Measurements from ENCODE around the gene SLC15A1.

The SLC15A1 gene

DNA sequence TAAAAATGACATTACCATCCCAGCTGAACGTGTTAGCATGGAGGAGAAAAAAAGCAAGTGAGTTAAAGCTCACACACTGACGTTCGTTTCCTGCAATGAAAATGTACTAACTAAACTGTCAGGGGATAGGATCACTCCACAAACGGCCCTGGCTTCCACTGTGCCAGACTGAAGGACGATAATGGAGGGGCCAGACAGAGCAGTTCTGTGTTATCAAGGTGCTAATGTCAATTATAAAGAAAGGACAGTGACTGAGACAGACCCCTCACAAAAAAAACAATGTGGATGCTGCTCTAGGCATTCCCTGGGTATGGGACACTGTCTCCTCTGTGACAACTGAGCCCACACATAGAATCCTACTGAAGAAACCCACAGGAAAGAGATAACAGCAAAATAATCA lies 43.7 kb upstream of the SLC15A1 start:
- H3K79me2 ChIP-seq (ENCODE audit: insufficient read depth, low read length), result no peaks in the 10 kb centered on the region
- no peaks in the 10 kb centered on the region for H3K27me3 ChIP-seq (ENCODE audit: low read length)
- H3K9me3 ChIP-seq (ENCODE audit: insufficient read depth, low read length), result no peaks in the 10 kb centered on the region
- no peak overlapping the region for H3K4me2 ChIP-seq (ENCODE audit: low read depth, low read length, poor library complexity, severe bottlenecking)
- H3F3A ChIP-seq (ENCODE audit: insufficient read depth), result no peaks in the 10 kb centered on the region
- H3K27ac ChIP-seq (ENCODE audit: low read depth, low read length), result no peak overlapping the region
- H3K9ac ChIP-seq (ENCODE audit: low read length), result no peak overlapping the region
- TF ChIP-seq EZH2phosphoT487 (conservative IDR thresholded peaks at IDR 0.05; ENCODE audit: low read length), result no peak
- TF ChIP-seq, protein P1, sequence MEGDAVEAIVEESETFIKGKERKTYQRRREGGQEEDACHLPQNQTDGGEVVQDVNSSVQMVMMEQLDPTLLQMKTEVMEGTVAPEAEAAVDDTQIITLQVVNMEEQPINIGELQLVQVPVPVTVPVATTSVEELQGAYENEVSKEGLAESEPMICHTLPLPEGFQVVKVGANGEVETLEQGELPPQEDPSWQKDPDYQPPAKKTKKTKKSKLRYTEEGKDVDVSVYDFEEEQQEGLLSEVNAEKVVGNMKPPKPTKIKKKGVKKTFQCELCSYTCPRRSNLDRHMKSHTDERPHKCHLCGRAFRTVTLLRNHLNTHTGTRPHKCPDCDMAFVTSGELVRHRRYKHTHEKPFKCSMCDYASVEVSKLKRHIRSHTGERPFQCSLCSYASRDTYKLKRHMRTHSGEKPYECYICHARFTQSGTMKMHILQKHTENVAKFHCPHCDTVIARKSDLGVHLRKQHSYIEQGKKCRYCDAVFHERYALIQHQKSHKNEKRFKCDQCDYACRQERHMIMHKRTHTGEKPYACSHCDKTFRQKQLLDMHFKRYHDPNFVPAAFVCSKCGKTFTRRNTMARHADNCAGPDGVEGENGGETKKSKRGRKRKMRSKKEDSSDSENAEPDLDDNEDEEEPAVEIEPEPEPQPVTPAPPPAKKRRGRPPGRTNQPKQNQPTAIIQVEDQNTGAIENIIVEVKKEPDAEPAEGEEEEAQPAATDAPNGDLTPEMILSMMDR (IDR thresholded peaks at IDR 0.05; ENCODE audit: insufficient read depth, low read length, poor library complexity, severe bottlenecking), result no peak
- H2AFZ ChIP-seq (ENCODE audit: low read depth, low read length, severe bottlenecking), result no peak overlapping the region
- no peaks in the 10 kb centered on the region for H3K36me3 ChIP-seq (ENCODE audit: low read length)
- H4K20me1 ChIP-seq (ENCODE audit: low read depth, low read length), result no peaks in the 10 kb centered on the region
- H3K4me3 ChIP-seq (ENCODE audit: insufficient read depth, low read length, poor library complexity, severe bottlenecking), result no peak overlapping the region
- no peaks in the 10 kb centered on the region for H3K9me2 ChIP-seq (replicated peaks; ENCODE audit: insufficient read depth, low read length)

DNA sequence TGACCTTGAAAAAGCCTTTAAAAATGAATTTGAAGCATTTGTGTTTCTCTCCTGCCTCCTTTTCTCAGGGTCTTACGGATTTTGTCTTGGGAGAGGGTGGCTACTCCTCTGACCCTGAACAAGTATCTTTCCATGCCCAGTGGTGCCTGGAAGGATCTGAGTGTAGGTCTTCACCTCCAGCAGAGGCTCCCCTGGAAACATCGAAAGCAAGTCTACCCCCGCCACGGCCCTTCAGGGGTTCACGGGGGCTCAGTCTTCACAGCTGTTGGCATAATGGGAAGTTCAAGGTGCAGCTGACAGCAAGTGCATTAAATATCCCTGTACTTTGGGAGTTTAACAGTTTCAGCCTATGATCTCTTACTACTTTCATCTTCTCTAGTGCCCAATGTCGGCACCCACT lies 42.7 kb upstream of the SLC15A1 start:
- H3K9ac ChIP-seq (ENCODE audit: low read length), result no peak overlapping the region
- no peaks in the 10 kb centered on the region for H3K9me2 ChIP-seq (replicated peaks; ENCODE audit: insufficient read depth, low read length)
- H3K36me3 ChIP-seq (ENCODE audit: low read length), result no peaks in the 10 kb centered on the region

DNA sequence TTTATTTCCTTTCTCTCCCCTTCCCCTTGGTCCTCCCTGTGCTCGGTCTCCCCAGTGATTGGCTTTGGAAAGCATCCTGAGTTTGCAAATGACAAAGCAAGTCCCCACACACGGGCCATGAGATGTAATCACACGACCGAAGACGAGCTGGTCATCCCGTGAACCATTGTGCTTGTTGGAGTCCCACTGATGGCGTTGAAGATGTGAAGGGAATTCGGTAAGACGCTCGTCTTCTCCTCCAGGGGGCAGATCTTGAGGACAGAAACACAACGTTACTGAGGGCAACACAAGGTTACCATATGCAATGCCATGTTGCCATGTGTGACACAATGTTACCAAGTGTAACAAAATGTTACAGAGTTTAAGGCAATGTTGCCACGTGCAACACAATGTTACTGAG lies 42.0 kb upstream of the SLC15A1 start:
- Histone ChIP-seq H3K27ac (ENCODE audit: low read depth, low read length) (no peak overlapping the region), H2AFZ (ENCODE audit: low read depth, low read length, severe bottlenecking) (no peak overlapping the region), H3K9ac (ENCODE audit: low read length) (no peak overlapping the region), H3K4me3 (ENCODE audit: insufficient read depth, low read length, poor library complexity, severe bottlenecking) (no peak overlapping the region), H3K9me2 (replicated peaks; ENCODE audit: insufficient read depth, low read length) (no peaks in the 10 kb centered on the region), H3K4me2 (ENCODE audit: low read depth, low read length, poor library complexity, severe bottlenecking) (no peak overlapping the region), H3K9me3 (ENCODE audit: insufficient read depth, low read length) (no peaks in the 10 kb centered on the region), H4K20me1 (ENCODE audit: low read depth, low read length) (no peaks in the 10 kb centered on the region), H3K79me2 (ENCODE audit: insufficient read depth, low read length) (no peaks in the 10 kb centered on the region), H3F3A (ENCODE audit: insufficient read depth) (no peaks in the 10 kb centered on the region), H3K36me3 (ENCODE audit: low read length) (no peaks in the 10 kb centered on the region), H3K27me3 (ENCODE audit: low read length) (no peaks in the 10 kb centered on the region)
- TF ChIP-seq, protein P1 (IDR thresholded peaks at IDR 0.05; ENCODE audit: insufficient read depth, low read length, poor library complexity, severe bottlenecking), result no peak
- TF ChIP-seq EZH2phosphoT487 (conservative IDR thresholded peaks at IDR 0.05; ENCODE audit: low read length), result no peak

More for the DNA sequence above, 42.7 kb upstream of the SLC15A1 start:
- Histone ChIP-seq H3K79me2 (ENCODE audit: insufficient read depth, low read length) (no peaks in the 10 kb centered on the region), H3F3A (ENCODE audit: insufficient read depth) (no peaks in the 10 kb centered on the region), H3K27ac (ENCODE audit: low read depth, low read length) (no peak overlapping the region), H3K27me3 (ENCODE audit: low read length) (no peaks in the 10 kb centered on the region), H4K20me1 (ENCODE audit: low read depth, low read length) (no peaks in the 10 kb centered on the region), H3K9me3 (ENCODE audit: insufficient read depth, low read length) (no peaks in the 10 kb centered on the region), H2AFZ (ENCODE audit: low read depth, low read length, severe bottlenecking) (no peak overlapping the region), H3K4me2 (ENCODE audit: low read depth, low read length, poor library complexity, severe bottlenecking) (no peak overlapping the region), H3K4me3 (ENCODE audit: insufficient read depth, low read length, poor library complexity, severe bottlenecking) (no peak overlapping the region)
- no peak for TF ChIP-seq EZH2phosphoT487 (conservative IDR thresholded peaks at IDR 0.05; ENCODE audit: low read length)

DNA sequence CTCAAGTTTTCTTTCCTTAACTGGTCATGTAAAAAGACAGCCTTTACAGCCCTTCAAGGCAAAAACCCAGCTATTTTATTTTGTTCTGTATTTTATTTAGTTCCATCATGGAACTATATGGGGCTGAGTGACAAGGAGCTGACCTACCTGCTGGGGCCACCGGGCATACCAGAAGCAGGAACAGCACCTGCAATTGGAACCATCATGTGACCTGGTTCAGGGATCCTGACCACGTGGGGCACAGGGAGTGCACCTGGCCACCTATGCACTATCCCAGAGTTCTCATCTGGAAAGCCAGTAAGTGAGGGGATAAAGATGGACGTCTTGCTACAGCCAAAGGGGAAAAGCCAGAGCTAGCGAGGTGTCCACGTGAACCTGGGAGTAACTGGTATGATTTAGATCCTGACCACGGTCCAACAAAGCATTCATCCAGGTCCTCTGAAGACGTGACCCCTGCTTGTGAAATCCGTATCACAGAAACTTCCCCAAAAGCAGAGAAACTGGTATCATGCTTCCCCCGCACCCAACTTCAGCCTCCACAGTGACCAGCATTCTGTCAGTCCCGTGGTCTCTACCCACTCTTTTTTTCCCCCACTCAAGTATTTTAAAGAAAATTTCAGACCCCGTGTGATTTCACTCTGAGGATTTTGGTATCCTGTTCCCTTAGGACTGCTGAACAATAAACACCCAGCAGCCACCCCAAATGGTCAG lies 40.5 kb upstream of the SLC15A1 start:
- Histone ChIP-seq H4K20me1 (ENCODE audit: low read depth, low read length) (no peaks in the 10 kb centered on the region), H3F3A (ENCODE audit: insufficient read depth) (no peaks in the 10 kb centered on the region), H2AFZ (ENCODE audit: low read depth, low read length, severe bottlenecking) (no peak overlapping the region), H3K9me3 (ENCODE audit: insufficient read depth, low read length) (no peaks in the 10 kb centered on the region), H3K27ac (ENCODE audit: low read depth, low read length) (no peak overlapping the region), H3K9me2 (replicated peaks; ENCODE audit: insufficient read depth, low read length) (no peaks in the 10 kb centered on the region), H3K4me3 (ENCODE audit: insufficient read depth, low read length, poor library complexity, severe bottlenecking) (no peak overlapping the region), H3K36me3 (ENCODE audit: low read length) (no peaks in the 10 kb centered on the region), H3K4me2 (ENCODE audit: low read depth, low read length, poor library complexity, severe bottlenecking) (no peak overlapping the region), H3K27me3 (ENCODE audit: low read length) (no peaks in the 10 kb centered on the region), H3K79me2 (ENCODE audit: insufficient read depth, low read length) (no peaks in the 10 kb centered on the region), H3K9ac (ENCODE audit: low read length) (no peak overlapping the region)
- TF ChIP-seq, protein P1 (IDR thresholded peaks at IDR 0.05; ENCODE audit: insufficient read depth, low read length, poor library complexity, severe bottlenecking), result no peak
- TF ChIP-seq EZH2phosphoT487 (conservative IDR thresholded peaks at IDR 0.05; ENCODE audit: low read length), result no peak
